Type B pancreatic cell (in vitro differentiated cells): ENCODE data around the gene DEFB119. TPM values are rescaled to one million over a fixed set of nuclear protein-coding genes. Genes with fewer than 3 reads are reported as not detected.

ENCODE experiments used
- DNase-seq: peaks from one replicate; pipeline ENCODE4 v3.0.0; 2021; ENCODE audit warnings: mixed read lengths; ENCODE audit not compliant: unreplicated experiment; ENCODE audit errors: extremely low spot score
- H3K27ac Mint-ChIP-seq: 2 replicates; pipeline ENCODE4 v1.8.0; 2021; ENCODE audit warnings: mild to moderate bottlenecking, mixed read lengths
- H3K27me3 Mint-ChIP-seq: 2 replicates; pipeline ENCODE4 v1.8.0; 2021; ENCODE audit warnings: mixed read lengths
- H3K36me3 Mint-ChIP-seq: 2 replicates; pipeline ENCODE4 v1.8.0; 2021; ENCODE audit warnings: mixed read lengths
- H3K4me1 Mint-ChIP-seq: one replicate; pipeline ENCODE4 v1.8.0; 2021; ENCODE audit warnings: mixed read lengths; ENCODE audit not compliant: unreplicated experiment
- H3K4me3 Mint-ChIP-seq: 2 replicates; pipeline ENCODE4 v1.8.0; 2021; ENCODE audit warnings: mild to moderate bottlenecking, mixed read lengths
- H3K9me3 Mint-ChIP-seq: 2 replicates; pipeline ENCODE4 v1.8.0; 2021; ENCODE audit warnings: mixed read lengths
- total RNA-seq: library from RNA; stranded (reverse); gene quantifications from 2 replicates; pipeline ENCODE4 v1.2.1, GENCODE V29; 2021; ENCODE audit warnings: low replicate concordance
- TF ChIP-seq, protein P1 (sequence below): fragments of 200-600 bp; sonication (generic); conservative IDR thresholded peaks from 2 replicates; pipeline ENCODE4 v1.5.0; 2021; ENCODE audit warnings: antibody characterized with exemption, mild to moderate bottlenecking

Gene DEFB119
- total RNA-seq, 1 donor from 2014 or later: not detected

DNA sequence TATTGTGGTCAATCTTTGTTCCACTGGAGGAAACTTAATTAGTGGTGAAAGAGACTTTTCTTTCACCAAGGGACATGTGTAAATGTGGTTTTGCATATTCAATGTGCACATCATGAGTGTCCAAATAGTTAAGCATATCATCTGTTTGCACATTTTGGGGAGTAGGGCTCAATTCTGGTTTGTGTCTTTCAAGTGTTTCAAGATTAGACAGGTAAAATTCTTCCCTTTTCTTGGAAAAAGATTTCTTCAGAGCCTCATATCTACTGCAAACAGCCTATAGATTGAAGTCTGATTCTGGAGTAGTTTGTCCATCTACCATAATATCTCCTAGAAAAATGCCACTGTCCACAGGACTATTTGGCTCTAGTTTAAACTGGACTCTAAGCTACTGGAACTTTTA lies 48.9 kb downstream of the DEFB119 start:
- Mint-ChIP-seq H3K27me3 (no peaks in the 10 kb centered on the region), H3K4me1 (no peaks in the 10 kb centered on the region), H3K36me3 (no peaks in the 10 kb centered on the region), H3K4me3 (no peak overlapping the region), H3K27ac (no peak overlapping the region), H3K9me3 (peaks cover 8% of the 10 kb centered on the region)
- no peak for DNase-seq
- TF ChIP-seq, protein P1, sequence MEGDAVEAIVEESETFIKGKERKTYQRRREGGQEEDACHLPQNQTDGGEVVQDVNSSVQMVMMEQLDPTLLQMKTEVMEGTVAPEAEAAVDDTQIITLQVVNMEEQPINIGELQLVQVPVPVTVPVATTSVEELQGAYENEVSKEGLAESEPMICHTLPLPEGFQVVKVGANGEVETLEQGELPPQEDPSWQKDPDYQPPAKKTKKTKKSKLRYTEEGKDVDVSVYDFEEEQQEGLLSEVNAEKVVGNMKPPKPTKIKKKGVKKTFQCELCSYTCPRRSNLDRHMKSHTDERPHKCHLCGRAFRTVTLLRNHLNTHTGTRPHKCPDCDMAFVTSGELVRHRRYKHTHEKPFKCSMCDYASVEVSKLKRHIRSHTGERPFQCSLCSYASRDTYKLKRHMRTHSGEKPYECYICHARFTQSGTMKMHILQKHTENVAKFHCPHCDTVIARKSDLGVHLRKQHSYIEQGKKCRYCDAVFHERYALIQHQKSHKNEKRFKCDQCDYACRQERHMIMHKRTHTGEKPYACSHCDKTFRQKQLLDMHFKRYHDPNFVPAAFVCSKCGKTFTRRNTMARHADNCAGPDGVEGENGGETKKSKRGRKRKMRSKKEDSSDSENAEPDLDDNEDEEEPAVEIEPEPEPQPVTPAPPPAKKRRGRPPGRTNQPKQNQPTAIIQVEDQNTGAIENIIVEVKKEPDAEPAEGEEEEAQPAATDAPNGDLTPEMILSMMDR: no peak

DNA sequence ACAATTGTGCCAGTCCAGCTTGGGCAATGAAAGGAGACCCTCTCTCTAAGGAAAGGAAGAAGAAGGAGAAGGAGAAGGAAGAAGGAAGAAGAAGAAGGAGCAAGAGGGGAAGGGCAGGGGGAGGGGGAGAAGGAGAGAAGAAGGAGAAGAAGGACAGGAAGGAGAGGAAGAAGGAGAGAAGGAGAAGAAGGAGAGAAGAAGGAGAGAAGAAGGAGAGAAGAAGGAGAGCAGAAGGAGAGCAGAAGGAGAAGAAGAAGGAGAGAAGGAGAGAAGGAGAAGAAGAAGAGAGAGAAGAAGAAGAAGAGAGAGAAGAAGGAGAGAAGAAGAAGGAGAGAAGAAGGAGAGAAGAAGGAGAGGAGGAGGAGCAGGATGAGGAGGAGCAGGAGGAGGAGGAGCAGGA lies 59.5 kb downstream of the DEFB119 start:
- no peaks in the 10 kb centered on the region for H3K4me1 Mint-ChIP-seq
- no peak for DNase-seq
- no peak overlapping the region for H3K4me3 Mint-ChIP-seq
- H3K27ac Mint-ChIP-seq: no peak overlapping the region
- no peaks in the 10 kb centered on the region for H3K36me3 Mint-ChIP-seq
- H3K9me3 Mint-ChIP-seq: peaks cover 8% of the 10 kb centered on the region
- TF ChIP-seq, protein P1: no peak
- H3K27me3 Mint-ChIP-seq: no peaks in the 10 kb centered on the region

Other genes with a start within 250 kb of the DEFB119 start
- gene DEFB115, start 132.9 kb downstream of the DEFB119 start, total RNA-seq: not detected in 2 replicates
- gene DEFB116, start 82.0 kb downstream of the DEFB119 start, total RNA-seq: not detected in 2 replicates
- not detected in 2 replicates for gene DEFB118, start 22.0 kb downstream of the DEFB119 start, total RNA-seq
- gene DEFB121, start 15.6 kb upstream of the DEFB119 start, total RNA-seq: not detected in 2 replicates
- gene DEFB123, start 50.0 kb upstream of the DEFB119 start, total RNA-seq: not detected in 2 replicates
- not detected in 2 replicates for gene DEFB124, start 84.5 kb upstream of the DEFB119 start, total RNA-seq
- not detected in 2 replicates for gene REM1, start 84.7 kb upstream of the DEFB119 start, total RNA-seq
- gene HM13, start 123.9 kb upstream of the DEFB119 start, total RNA-seq: 246 and 281 TPM in 2 replicates
- 472 and 516 TPM in 2 replicates for gene ID1, start 214.7 kb upstream of the DEFB119 start, total RNA-seq
- not detected in 2 replicates for gene COX4I2, start 247.3 kb upstream of the DEFB119 start, total RNA-seq